Vagina (tissue), 2 donors: ENCODE measurements around the gene GNAI2.

ENCODE experiments used
- CTCF ChIP-seq, 3 experiments: fragments of 450-650 bp in 2 of 3; fragments of 200-600 bp in 1 of 3; sonication (generic) in 1 of 3; IDR thresholded peaks; one replicate each; pipeline ENCODE4 v1.5.1; 2017 to 2019; ENCODE audit warnings: antibody characterized with exemption in 3 of 3, mild to moderate bottlenecking in 2 of 3, moderate library complexity in 2 of 3
- POLR2AphosphoS5 ChIP-seq, 2 donors: sonication (generic); formaldehyde crosslinking; IDR thresholded peaks; one replicate each; pipeline ENCODE4 v1.9.0; 2017; ENCODE audit warnings: antibody characterized with exemption in 2 of 2, mild to moderate bottlenecking in 2 of 2, low read depth in 1 of 2; ENCODE audit not compliant: insufficient read depth in 1 of 2

DNA sequence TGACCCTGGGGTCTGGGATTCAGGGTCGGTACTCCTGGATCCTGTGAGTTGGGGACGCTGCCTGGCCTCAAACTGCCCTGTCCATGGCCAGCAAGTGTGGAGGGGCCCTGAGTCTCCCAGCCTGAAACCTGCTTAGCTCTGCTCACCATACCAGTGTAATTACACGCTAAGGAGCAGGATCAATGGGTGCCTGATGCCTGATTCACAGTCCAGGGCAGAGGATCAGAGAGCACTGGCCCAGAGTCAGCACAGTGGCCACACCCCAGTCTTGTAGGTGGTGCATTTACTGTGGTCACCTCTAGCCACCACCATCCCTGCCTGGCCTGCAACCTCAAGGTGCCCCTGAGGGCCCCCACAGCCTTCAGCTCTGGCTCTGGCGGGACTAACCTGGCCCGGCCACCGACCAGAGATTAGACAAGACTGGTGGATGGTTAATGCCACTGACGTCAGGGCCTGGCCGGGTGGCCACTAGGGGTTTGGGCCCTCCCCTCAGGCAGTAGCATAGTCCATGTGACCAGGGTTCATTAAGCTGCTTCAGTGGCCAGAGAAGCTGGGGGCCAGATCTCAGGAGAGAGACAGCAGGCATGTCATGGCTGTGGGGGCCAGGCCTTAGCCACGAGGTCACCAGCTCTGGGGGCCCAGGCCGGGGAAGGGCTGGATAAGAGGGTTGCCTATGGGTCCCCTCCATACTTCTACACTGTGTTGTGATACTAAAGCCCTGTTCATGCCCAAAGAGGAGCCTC lies 34.3 kb upstream of the GNAI2 start:
- TF ChIP-seq CTCF (IDR thresholded peaks at IDR 0.05) (no peak), POLR2AphosphoS5 (IDR thresholded peaks at IDR 0.05; ENCODE audit: insufficient read depth in 1 of 2, low read depth in 1 of 2) (no peak)
